Measurements from ENCODE around the gene SPATA3.

GRCh38 chr2:231057590-231057989 is 61.7 kb downstream of the SPATA3 start:
- no peak for TF ChIP-seq CTCF (IDR thresholded peaks at IDR 0.05; ENCODE audit: low read length)
- TF ChIP-seq EZH2 (IDR thresholded peaks at IDR 0.05; ENCODE audit: borderline replicate concordance, low read length): no peak

All from OCI-LY1 (cell line).